HepG2 (cell line): ENCODE data around the gene SLC38A3. TPM values are rescaled to one million over a fixed set of nuclear protein-coding genes. Genes with fewer than 3 reads are reported as not detected.

Experiments
- CCDC6 ChIP-seq: sonication (generic); formaldehyde crosslinking; IDR thresholded peaks from 2 replicates; pipeline ENCODE4 v1.8.1; 2022; ENCODE audit warnings: mild to moderate bottlenecking, missing genetic modification reagents, moderate library complexity
- CREM ChIP-seq, 2 experiments: sonication (generic) in 1 of 2; formaldehyde crosslinking in 1 of 2; IDR thresholded peaks; 2 replicates each; pipeline versions ENCODE4 v1.4.0 to v1.6.1; 2016 to 2020; ENCODE audit warnings: antibody characterized with exemption in 1 of 2, mild to moderate bottlenecking in 1 of 2, missing genetic modification reagents in 1 of 2
- ERF ChIP-seq: IDR thresholded peaks from 2 replicates; pipeline ENCODE4 v1.6.1; 2018; ENCODE audit warnings: missing biosample characterization, missing genetic modification reagents
- FOSL2 ChIP-seq: sonication (generic); formaldehyde crosslinking; IDR thresholded peaks from 2 replicates; pipeline ENCODE4 v1.4.0; 2020; ENCODE audit warnings: missing genetic modification reagents
- RFX1 ChIP-seq: fragments of 450-650 bp; IDR thresholded peaks from 2 replicates; pipeline ENCODE4 v1.6.1; 2017
- SKI ChIP-seq: fragments of 450-650 bp; IDR thresholded peaks from one replicate; pipeline ENCODE4 v1.6.1; 2018; ENCODE audit warnings: mild to moderate bottlenecking; ENCODE audit not compliant: partially characterized antibody
- SRSF9 ChIP-seq: fragments of 200-400 bp; formaldehyde crosslinking; IDR thresholded peaks from 2 replicates; pipeline ENCODE4 v1.6.1; 2018; ENCODE audit warnings: borderline replicate concordance, mild to moderate bottlenecking, low read depth, low read length; ENCODE audit not compliant: insufficient read depth, poor library complexity, severe bottlenecking
- ZBTB40 ChIP-seq, 2 experiments: fragments of 450-650 bp in 1 of 2; sonication (generic) in 1 of 2; formaldehyde crosslinking in 1 of 2; IDR thresholded peaks; 2 replicates each; pipeline versions ENCODE4 v1.6.1 to v1.8.0; 2016 to 2022; ENCODE audit warnings: antibody characterized with exemption in 1 of 2, mild to moderate bottlenecking in 1 of 2, missing genetic modification reagents in 1 of 2
- ZNF136 ChIP-seq: sonication (generic); formaldehyde crosslinking; IDR thresholded peaks from 2 replicates; pipeline ENCODE4 v1.8.1; 2022; ENCODE audit warnings: low read depth, mild to moderate bottlenecking, moderate library complexity, missing genetic modification reagents
- ZNF18 ChIP-seq: sonication (generic); formaldehyde crosslinking; IDR thresholded peaks from 2 replicates; pipeline ENCODE4 v1.8.0; 2022; ENCODE audit warnings: mild to moderate bottlenecking, missing genetic modification reagents; ENCODE audit not compliant: insufficient replicate concordance
- ZNF24 ChIP-seq: fragments of 450-650 bp; IDR thresholded peaks from 2 replicates; pipeline ENCODE4 v1.6.1; 2017; ENCODE audit warnings: antibody characterized with exemption, mild to moderate bottlenecking
- ZNF44 ChIP-seq: sonication (generic); formaldehyde crosslinking; IDR thresholded peaks from 2 replicates; pipeline ENCODE4 v1.5.1; 2020; ENCODE audit warnings: mild to moderate bottlenecking, missing genetic modification reagents
- ZNF691 ChIP-seq: sonication (generic); formaldehyde crosslinking; IDR thresholded peaks from 2 replicates; pipeline ENCODE4 v1.4.0; 2020; ENCODE audit warnings: missing genetic modification reagents, low read depth, mild to moderate bottlenecking, borderline replicate concordance
- ZNF724P ChIP-seq: sonication (generic); formaldehyde crosslinking; IDR thresholded peaks from 2 replicates; pipeline ENCODE4 v1.8.0; 2022; ENCODE audit warnings: missing genetic modification reagents, borderline replicate concordance
- ZSCAN5A ChIP-seq: sonication (generic); formaldehyde crosslinking; IDR thresholded peaks from 2 replicates; pipeline ENCODE4 v1.8.0; 2022; ENCODE audit warnings: mild to moderate bottlenecking, missing genetic modification reagents, borderline replicate concordance
- polyA plus RNA-seq, 8 experiments: library from polyadenylated mRNA; depleted of rRNA in 3 of 8; stranded (reverse) in 7 of 8; unstranded in 1 of 8; fragments of >200 nt; fragmentation: Illumina TruSeq in 4 of 8; extraction: Trizol in 4 of 8; gene quantifications; 2 replicates each; pipeline versions ENCODE4 v1.2.1 to v1.2.3, GENCODE V29; 2011 to 2016; ENCODE audit warnings: low read depth in 4 of 8, missing spikeins in 1 of 8, mixed read lengths in 1 of 8; ENCODE audit not compliant: insufficient read depth in 1 of 8
- total RNA-seq, 5 experiments: library from RNA; depleted of rRNA; stranded (reverse); fragments of >200 nt; fragmentation: Illumina TruSeq; extraction: Trizol; gene quantifications; 2 replicates each; pipeline ENCODE4 v1.2.3, GENCODE V29; 2016; ENCODE audit warnings: low read depth in 1 of 5

Gene SLC38A3
- total and polyA plus RNA-seq, 2 of the 13 experiments (the other 11 are each of a cell fraction or from before 2014, with no cell fraction given), result 29.8 to 164 TPM

- TF ChIP-seq FOSL2 (peak; percentile 16; the same call in 1 of the 2 replicates), ZSCAN5A (no peak), SRSF9 (no peak), SKI (no peak), CREM (IDR thresholded peaks at IDR 0.05) (no peak), CREM (CRISPR knock-in tag; IDR thresholded peaks at IDR 0.05) (no peak), CCDC6 (CRISPR knock-in tag) (no peak), ZNF724P (CRISPR knock-in tag) (no peak), ZNF136 (CRISPR knock-in tag) (no peak), ZNF691 (no peak), ZBTB40 (IDR thresholded peaks at IDR 0.05) (no peak), ZBTB40 (CRISPR knock-in tag; IDR thresholded peaks at IDR 0.05) (no peak), ZNF18 (no peak), RFX1 (no peak), ERF (no peak), ZNF24 (no peak), ZNF44 (CRISPR knock-in tag) (no peak)
Measured at GRCh38 chr3:50270422-50271224, 65.6 kb downstream of the SLC38A3 start (continued).
